Heart left ventricle (tissue), 16 donors: ENCODE results near the gene LMAN1. TPM values are rescaled to one million over a fixed set of nuclear protein-coding genes. Genes with fewer than 3 reads are reported as not detected.

Experiments used
- ATAC-seq, 4 donors: fragments of 200-7000 bp; cut with Tn5 transposase; one replicate each; pipeline ENCODE4 v1.9.1; 2020 to 2022; ENCODE audit warnings: moderate library complexity in 4 of 4, mild to moderate bottlenecking in 3 of 4, moderate number of reproducible peaks in 1 of 4
- DNase-seq, 5 donors: peaks; one replicate each; pipeline ENCODE4 v3.0.0-alpha.2; 2020
- H3K27ac ChIP-seq, 12 donors: fragments of 200-600 bp; sonication (generic) in 4 of 12; one replicate each; pipeline versions ENCODE4 v1.5.0 to v1.8.0; 2016 to 2022; ENCODE audit warnings: mild to moderate bottlenecking in 2 of 12
- H3K27me3 ChIP-seq, 9 donors: fragments of 200-600 bp; sonication (generic) in 2 of 9; one replicate each; pipeline versions ENCODE4 v1.5.1 to v1.8.0; 2016 to 2022; ENCODE audit warnings: mild to moderate bottlenecking in 3 of 9
- H3K36me3 ChIP-seq, 9 donors: fragments of 200-600 bp; sonication (generic) in 2 of 9; one replicate each; pipeline versions ENCODE4 v1.5.0 to v1.8.0; 2018 to 2022; ENCODE audit warnings: mild to moderate bottlenecking in 2 of 9
- H3K4me1 ChIP-seq, 12 donors: fragments of 200-600 bp; sonication (generic) in 4 of 12; one replicate each; pipeline versions ENCODE4 v1.5.0 to v1.8.0; 2016 to 2022; ENCODE audit warnings: mild to moderate bottlenecking in 3 of 12
- H3K4me3 ChIP-seq, 12 donors: fragments of 200-600 bp; sonication (generic) in 4 of 12; one replicate each; pipeline versions ENCODE4 v1.5.0 to v1.8.0; 2017 to 2022; ENCODE audit warnings: mild to moderate bottlenecking in 9 of 12, moderate library complexity in 4 of 12
- H3K9me3 ChIP-seq, 12 donors: fragments of 200-600 bp; sonication (generic) in 4 of 12; one replicate each; pipeline versions ENCODE4 v1.5.0 to v1.8.0; 2016 to 2022; ENCODE audit warnings: mild to moderate bottlenecking in 1 of 12
- CTCF ChIP-seq, 12 donors: fragments of 200-600 bp; sonication (generic) in 4 of 12; IDR thresholded peaks; one replicate each; pipeline versions ENCODE4 v1.5.0 to v1.8.0; 2018 to 2022; ENCODE audit warnings: antibody characterized with exemption in 12 of 12, mild to moderate bottlenecking in 5 of 12
- POLR2A ChIP-seq, 2 donors: fragments of 450-650 bp; IDR thresholded peaks; one replicate each; pipeline ENCODE4 v1.6.1; 2017; ENCODE audit warnings: antibody characterized with exemption in 2 of 2, mild to moderate bottlenecking in 2 of 2, moderate library complexity in 2 of 2
- WGBS, 4 donors: extraction: QIAGEN DNeasy Blood & Tissue Kit in 2 of 4; methylation state at CpG; one replicate each; pipeline versions ENCODE4 v1.1.5 to v1.1.7; 2013 to 2018; 5-methylcytosine and 5-hydroxymethylcytosine counted together
- intact Hi-C, 10 donors: fragments of 100-400 bp; cut with DNase I; formaldehyde crosslinking; loops; one replicate each; pipeline versions ENCODE4 v1.11.1 to v1.14.2; 2022
- polyA plus RNA-seq, 2 donors: library from polyadenylated mRNA; stranded (reverse); fragments of 200-250 nt; gene quantifications; one replicate each; pipeline ENCODE4 v1.2.3, GENCODE V29; 2013
- total RNA-seq, 9 donors: library from RNA; depleted of rRNA in 2 of 9; stranded (reverse); fragments of >200 nt in 2 of 9; fragmentation: NEBNext Ultra II Directional in 3 of 9; extraction: Animal tissue kit (Norgen Biotek cat#: 25700) in 3 of 9; gene quantifications; one replicate each; pipeline versions ENCODE4 v1.1.0 to v1.2.4, GENCODE V29; 2016 to 2023
- donor health status: ischemic (EF 13 %, LVEDD 7.1; RV severe dilation, severe dysfunction).
- donor health status: healthy with polysubstance abuse.
- donor health status: DM: no; HTN: yes; CAD: no.
- donor health status: DM: no; HTN: no; CAD: no.
- donor health status: ischemic (EF 25% LVEDD 6.9; RV normal size, moderate dysfunction).
- donor health status: ischemic (EF 25% LVEDD 5.7; RV mildly dilated, moderate dysfunction).
- donor health status: healthy.
- donor health status: DM: yes; HTN: yes; CAD: no.
- donor health status: ischemic (EF 35%, LVEDD 5.7; RV mildly dilated, moderate dysfunction).
- donor health status: nonischemic (EF 11% LVEDD 7.7; RV severe dilation, severe dysfunction).
- donor health status: DM: yes; HTN: yes; CAD: no.
- donor health status: PGD.
- donor health status: ischemic (EF 29% LVEDD 5.4; RV normal size, mild dysfunction).
- donor health status: nonischemic (EF 23%, LVEDD 6.1; RV moderate dilation, normal function).

Gene LMAN1
- total and polyA plus RNA-seq, 11 donors, result 16.5 to 72.9 (median 60.5) TPM

- Histone ChIP-seq H3K4me1 (peaks cover 0 to 30% (median 15%) of the 10 kb centered on the region in 12 donors), H3K27me3 (peaks cover 0 to under 1% (median 0%) of the 10 kb centered on the region in 9 donors), H3K4me3 (peak overlapping the region in 2 of 12 donors; percentile 80 to 87), H3K9me3 (no peaks in the 10 kb centered on the region), H3K36me3 (peaks cover 0 to 8% (median 2%) of the 10 kb centered on the region in 9 donors), H3K27ac (no peak overlapping the region)
- DNase-seq (no peak), ATAC-seq (no peak)
- 95 to 99% (median 96%) methylated on average over 3 of the region's 3 CpGs for WGBS, 4 donors
- intact Hi-C loops, result no loop called here
- TF ChIP-seq POLR2A (IDR thresholded peaks at IDR 0.05), result no peak
- no peak for TF ChIP-seq CTCF (IDR thresholded peaks at IDR 0.05)
Observed at GRCh38 chr18:59360381-59360780, 1.3 kb upstream of the LMAN1 start.

- DNase-seq (no peak), ATAC-seq (peak in 3 of 4 donors; percentile 1 to 18 (median 1))
- no peak for TF ChIP-seq CTCF (IDR thresholded peaks at IDR 0.05)
- TF ChIP-seq POLR2A (IDR thresholded peaks at IDR 0.05), result no peak
- peaks cover 0 to 30% (median 15%) of the 10 kb centered on the region in 12 donors for H3K4me1 ChIP-seq
- 5 to 12% (median 9%) methylated on average over 4 of the region's 4 CpGs for WGBS, 4 donors
- intact Hi-C loops, result no loop called here
- no peaks in the 10 kb centered on the region for H3K9me3 ChIP-seq
- H3K36me3 ChIP-seq, result peaks cover 0 to 15% (median 10%) of the 10 kb centered on the region in 9 donors
- peak overlapping the region; percentile 18 to 96 (median 88) for H3K4me3 ChIP-seq
- H3K27ac ChIP-seq, result peak overlapping the region in 8 of 12 donors; percentile 4 to 90 (median 63)
- H3K27me3 ChIP-seq, result no peaks in the 10 kb centered on the region
Observed at GRCh38 chr18:59359576-59359952, 499 bp upstream of the LMAN1 start.

- TF ChIP-seq CTCF (IDR thresholded peaks at IDR 0.05) (no peak), POLR2A (IDR thresholded peaks at IDR 0.05) (no peak)
- peak overlapping the region; percentile 76 to 96 (median 88) for H3K4me3 ChIP-seq
- 0 to 1% (median 1%) methylated on average over 8 of the region's 8 CpGs for whole genome bisulfite sequencing, 4 donors
- H3K36me3 ChIP-seq, result peaks cover 2 to 27% (median 22%) of the 10 kb centered on the region in 9 donors
- H3K9me3 ChIP-seq, result no peaks in the 10 kb centered on the region
- H3K4me1 ChIP-seq, result peaks cover 0 to 35% (median 15%) of the 10 kb centered on the region in 12 donors
- ATAC-seq (peak in 1 of 4 donors; percentile 3), DNase-seq (no peak)
- H3K27me3 ChIP-seq, result no peaks in the 10 kb centered on the region
- H3K27ac ChIP-seq, result peak overlapping the region; percentile 69 to 90 (median 88)
- intact Hi-C loops, result no loop called here
Observed at GRCh38 chr18:59358414-59358711, 702 bp downstream of the LMAN1 start.

- ATAC-seq, result no peak
- intact Hi-C loops, result no loop called here
Observed at GRCh38 chr18:59357928-59358327, 1.1 kb downstream of the LMAN1 start.

More at GRCh38 chr18:59357928-59358327, 1.1 kb downstream of the LMAN1 start:
- Histone ChIP-seq H3K36me3 (peaks cover 5 to 32% (median 26%) of the 10 kb centered on the region in 9 donors), H3K4me3 (peak overlapping the region; percentile 76 to 96 (median 88)), H3K27me3 (no peaks in the 10 kb centered on the region), H3K9me3 (no peaks in the 10 kb centered on the region), H3K27ac (peak overlapping the region in 8 of 12 donors; percentile 82 to 90 (median 88)), H3K4me1 (peaks cover 0 to 38% (median 15%) of the 10 kb centered on the region in 12 donors)
- no peak for TF ChIP-seq POLR2A (IDR thresholded peaks at IDR 0.05)
- no peak for TF ChIP-seq CTCF (IDR thresholded peaks at IDR 0.05)
- 6 to 11% (median 8%) methylated on average over 4 of the region's 4 CpGs for WGBS, 4 donors
- DNase-seq, result no peak
